ENCODE results near the gene CNMD.

CNMD gene

GRCh38 chr13:52743988-52744387 lies 4.4 kb upstream of the CNMD start:
- Mint-ChIP-seq H3K4me1 (peaks cover 10% of the 10 kb centered on the region), H3K27me3 (ENCODE audit: low read depth, poor library complexity) (peaks cover 47% of the 10 kb centered on the region), H3K27ac (no peak overlapping the region), H3K9me3 (peaks cover 8% of the 10 kb centered on the region), H3K36me3 (ENCODE audit: low read depth) (peaks cover 4% of the 10 kb centered on the region), H3K4me3 (no peak overlapping the region)
- DNase-seq: no peak
- no peak for TF ChIP-seq CTCF (IDR thresholded peaks at IDR 0.05)

GRCh38 chr13:52743569-52743968 lies 3.9 kb upstream of the CNMD start:
- no peak for TF ChIP-seq CTCF (IDR thresholded peaks at IDR 0.05)
- H3K9me3 Mint-ChIP-seq: peaks cover 8% of the 10 kb centered on the region
- DNase-seq: no peak
- H3K4me1 Mint-ChIP-seq: peaks cover 11% of the 10 kb centered on the region
- H3K27me3 Mint-ChIP-seq (ENCODE audit: low read depth, poor library complexity): peaks cover 48% of the 10 kb centered on the region
- no peak overlapping the region for H3K4me3 Mint-ChIP-seq
- peaks cover 4% of the 10 kb centered on the region for H3K36me3 Mint-ChIP-seq (ENCODE audit: low read depth)
- H3K27ac Mint-ChIP-seq: no peak overlapping the region

- DNase-seq: peak; percentile 78
- Mint-ChIP-seq H3K36me3 (ENCODE audit: low read depth) (peaks cover 4% of the 10 kb centered on the region), H3K4me3 (peak overlapping the region; percentile 88), H3K4me1 (peaks cover 15% of the 10 kb centered on the region), H3K27me3 (ENCODE audit: low read depth, poor library complexity) (peaks cover 58% of the 10 kb centered on the region), H3K27ac (no peak overlapping the region), H3K9me3 (peaks cover 8% of the 10 kb centered on the region)
- TF ChIP-seq CTCF (IDR thresholded peaks at IDR 0.05): peak; percentile 72
Measured at GRCh38 chr13:52738719-52739467, 727 bp downstream of the CNMD start.

- H3K4me3 Mint-ChIP-seq: peak overlapping the region; percentile 80
- peaks cover 57% of the 10 kb centered on the region for H3K27me3 Mint-ChIP-seq (ENCODE audit: low read depth, poor library complexity)
- no peak for DNase-seq
- no peak for TF ChIP-seq CTCF (IDR thresholded peaks at IDR 0.05)
- peaks cover 4% of the 10 kb centered on the region for H3K36me3 Mint-ChIP-seq (ENCODE audit: low read depth)
- H3K9me3 Mint-ChIP-seq: peaks cover 7% of the 10 kb centered on the region
- peaks cover 15% of the 10 kb centered on the region for H3K4me1 Mint-ChIP-seq
- H3K27ac Mint-ChIP-seq: no peak overlapping the region
Measured at GRCh38 chr13:52737965-52738364, 1.7 kb downstream of the CNMD start.

- Mint-ChIP-seq H3K9me3 (peaks cover 2% of the 10 kb centered on the region), H3K4me1 (peaks cover 15% of the 10 kb centered on the region), H3K27ac (no peak overlapping the region), H3K4me3 (no peak overlapping the region), H3K36me3 (ENCODE audit: low read depth) (no peaks in the 10 kb centered on the region), H3K27me3 (ENCODE audit: low read depth, poor library complexity) (peaks cover 52% of the 10 kb centered on the region)
- DNase-seq: no peak
- TF ChIP-seq CTCF (IDR thresholded peaks at IDR 0.05): no peak
Measured at GRCh38 chr13:52737451-52737850, 2.2 kb downstream of the CNMD start.

- H3K36me3 Mint-ChIP-seq (ENCODE audit: low read depth): no peaks in the 10 kb centered on the region
- H3K4me1 Mint-ChIP-seq: peaks cover 15% of the 10 kb centered on the region
- H3K9me3 Mint-ChIP-seq: no peaks in the 10 kb centered on the region
- H3K27me3 Mint-ChIP-seq (ENCODE audit: low read depth, poor library complexity): peaks cover 47% of the 10 kb centered on the region
- TF ChIP-seq CTCF (IDR thresholded peaks at IDR 0.05): no peak
- DNase-seq: no peak
- no peak overlapping the region for H3K27ac Mint-ChIP-seq
- no peak overlapping the region for H3K4me3 Mint-ChIP-seq
Measured at GRCh38 chr13:52736891-52737290, 2.7 kb downstream of the CNMD start.

Measured in nephron progenitor cell (in vitro differentiated cells).